GM21825 (cell line): Measurements from ENCODE around the gene KCNJ16.

Experiments used
- ATAC-seq: cut with Tn5 transposase; IDR thresholded peaks from one replicate; pipeline ENCODE4 v1.9.1; 2021; ENCODE audit warnings: mild to moderate bottlenecking, moderate library complexity; ENCODE audit not compliant: unreplicated experiment

KCNJ16 gene

GRCh38 chr17:70168044-70168976, 93.3 kb downstream of the KCNJ16 start:
- no peak for ATAC-seq

- ATAC-seq: peak; percentile 96
Observed at GRCh38 chr17:70168977-70169708, 94.1 kb downstream of the KCNJ16 start, which contains the start of gene KCNJ2. TSS of gene KCNJ2 (plus strand) at chr17:70169532. CDS start at chr17:70175040, 5,508 bp downstream.

- no peak for ATAC-seq
Observed at GRCh38 chr17:70169709-70170597, 94.9 kb downstream of the KCNJ16 start.

GRCh38 chr17:70171159-70171558, 96.1 kb downstream of the KCNJ16 start:
- ATAC-seq: no peak

GRCh38 chr17:70172449-70172848, 97.4 kb downstream of the KCNJ16 start:
- ATAC-seq: no peak

DNA sequence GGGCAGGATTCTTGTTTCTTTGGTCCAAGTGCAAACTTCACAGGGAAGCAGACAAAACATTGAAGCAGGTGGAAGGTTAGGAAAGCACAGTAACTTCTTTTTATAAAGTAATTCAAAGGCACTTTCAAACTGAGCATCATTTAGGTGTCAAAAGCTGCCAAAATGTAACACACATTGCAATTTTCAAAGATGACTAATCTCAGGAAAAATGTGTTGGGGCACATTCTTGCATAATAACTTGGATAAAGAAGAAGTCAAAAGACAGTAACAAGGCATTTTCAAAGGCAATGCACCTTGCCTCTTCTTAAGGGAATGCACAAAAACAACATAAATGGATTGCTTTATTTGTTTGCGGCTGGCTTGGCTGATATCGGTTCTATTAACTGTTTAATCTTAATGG, 97.9 kb downstream of the KCNJ16 start:
- no peak for ATAC-seq

- no peak for ATAC-seq
Observed at GRCh38 chr17:70173681-70174080, 98.7 kb downstream of the KCNJ16 start.

DNA sequence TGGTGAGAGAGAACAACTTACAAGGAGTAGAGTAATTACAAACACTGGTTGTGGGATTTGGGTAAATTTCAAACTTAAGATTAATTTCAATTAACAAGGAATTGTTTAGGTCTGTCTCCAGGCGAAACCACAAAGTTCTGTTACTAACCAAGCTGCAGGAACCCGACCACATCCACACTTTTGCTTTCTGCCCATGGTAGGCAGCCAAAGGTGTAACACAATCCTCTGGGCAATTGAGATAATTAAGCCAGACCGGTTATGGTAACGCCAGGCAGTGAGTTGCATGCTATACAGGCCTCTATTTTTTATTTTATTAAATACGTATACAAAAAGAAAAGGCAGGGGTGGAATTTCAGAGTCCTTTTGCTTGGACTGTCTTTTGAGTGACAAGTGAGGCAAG, 106.4 kb downstream of the KCNJ16 start:
- no peak for ATAC-seq

- ATAC-seq: no peak
Observed at GRCh38 chr17:70181866-70182265, 106.8 kb downstream of the KCNJ16 start.

- ATAC-seq: no peak
Observed at GRCh38 chr17:70183508-70183907, 108.5 kb downstream of the KCNJ16 start.

- no peak for ATAC-seq
Observed at GRCh38 chr17:70184207-70184606, 109.2 kb downstream of the KCNJ16 start.

DNA sequence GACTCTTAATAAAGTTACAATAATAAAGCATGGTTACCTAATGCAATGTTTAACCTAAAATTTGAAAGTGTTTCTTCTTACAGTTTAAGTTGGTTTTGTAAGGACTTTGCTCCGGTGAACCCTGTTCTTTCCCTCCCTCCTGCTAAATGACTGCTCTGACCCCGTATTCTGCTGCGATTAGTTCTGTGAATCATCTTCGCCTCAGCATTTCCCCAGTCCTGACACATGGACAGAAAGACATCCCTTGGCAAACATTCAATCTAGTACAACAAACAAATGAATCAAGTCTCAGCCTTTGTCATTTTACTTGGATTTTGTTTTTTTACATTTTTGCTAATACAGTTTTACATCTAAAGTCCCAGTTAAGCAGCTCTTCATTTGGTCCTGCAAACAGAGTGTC, 109.7 kb downstream of the KCNJ16 start:
- no peak for ATAC-seq
